OCI-LY1 (cell line): ENCODE data around the gene USF1.

ENCODE experiments used
- H2AFZ ChIP-seq: fragments of 200-600 bp; sonication (generic), shearing (Covaris generic); 2 replicates; pipeline ENCODE4 v1.6.0; 2014; ENCODE audit warnings: antibody characterized with exemption, mild to moderate bottlenecking, low read length
- H3F3A ChIP-seq: fragments of 200-600 bp; sonication (generic), shearing (Covaris generic); 2 replicates; pipeline ENCODE4 v1.6.0; 2014; ENCODE audit warnings: mild to moderate bottlenecking, antibody characterized with exemption, low read length, moderate library complexity; ENCODE audit not compliant: insufficient read depth
- H3K27ac ChIP-seq: fragments of 200-600 bp; sonication (generic); 2 replicates; pipeline ENCODE4 v1.5.1; 2014; ENCODE audit warnings: low read length, mixed run types, mild to moderate bottlenecking, low read depth; ENCODE audit not compliant: poor library complexity, severe bottlenecking
- H3K27me3 ChIP-seq: fragments of 200-600 bp; sonication (generic); 2 replicates; pipeline ENCODE4 v1.6.0; 2014; ENCODE audit warnings: antibody characterized with exemption, mild to moderate bottlenecking, low read length, moderate library complexity; ENCODE audit not compliant: insufficient read depth
- H3K36me3 ChIP-seq: fragments of 200-600 bp; sonication (generic); 2 replicates; pipeline ENCODE4 v1.6.1; 2014; ENCODE audit warnings: mild to moderate bottlenecking, antibody characterized with exemption, low read length, moderate library complexity, mixed read lengths; ENCODE audit not compliant: insufficient read depth
- H3K4me1 ChIP-seq: fragments of 200-600 bp; sonication (generic); 2 replicates; pipeline ENCODE4 v1.5.1; 2014; ENCODE audit warnings: mild to moderate bottlenecking, low read length, moderate library complexity; ENCODE audit not compliant: insufficient read depth, severe bottlenecking
- H3K4me2 ChIP-seq: fragments of 200-600 bp; sonication (generic), shearing (Covaris generic); 2 replicates; pipeline ENCODE4 v1.6.1; 2014; ENCODE audit warnings: low read length
- H3K4me3 ChIP-seq: fragments of 200-600 bp; sonication (generic); 2 replicates; pipeline ENCODE4 v1.5.1; 2014; ENCODE audit warnings: low read length, low read depth, mild to moderate bottlenecking, mixed read lengths; ENCODE audit not compliant: poor library complexity, severe bottlenecking
- H3K79me2 ChIP-seq: fragments of 200-600 bp; shearing (Covaris generic); 2 replicates; pipeline ENCODE4 v1.6.1; 2016; ENCODE audit warnings: mixed run types, low read length, mixed read lengths; ENCODE audit not compliant: insufficient read depth
- H3K9ac ChIP-seq: fragments of 200-600 bp; sonication (generic), shearing (Covaris generic); 2 replicates; pipeline ENCODE4 v1.6.1; 2014; ENCODE audit warnings: mild to moderate bottlenecking, low read length, mixed read lengths
- H3K9me2 ChIP-seq: fragments of 200-600 bp; sonication (generic), shearing (Covaris generic); 2 replicates; pipeline ENCODE4 v1.6.1; 2014; ENCODE audit warnings: low read depth, mild to moderate bottlenecking, low read length, mixed read lengths
- H3K9me3 ChIP-seq: fragments of 200-600 bp; shearing (Covaris generic); 2 replicates; pipeline ENCODE4 v1.6.1; 2014; ENCODE audit warnings: low read length, mixed read lengths
- H4K20me1 ChIP-seq: fragments of 200-600 bp; sonication (generic), shearing (Covaris generic); 2 replicates; pipeline ENCODE4 v1.6.0; 2016; ENCODE audit warnings: mild to moderate bottlenecking, low read length; ENCODE audit not compliant: insufficient read depth
- CTCF ChIP-seq: fragments of 200-600 bp; sonication (generic), shearing (Covaris generic); IDR thresholded peaks from 2 replicates; pipeline ENCODE4 v1.5.1; 2017; ENCODE audit warnings: mild to moderate bottlenecking, antibody characterized with exemption, low read length, moderate library complexity, mixed read lengths
- EZH2 ChIP-seq: fragments of 200-600 bp; sonication (generic), shearing (Covaris generic); IDR thresholded peaks from 2 replicates; pipeline ENCODE4 v1.8.0; 2017; ENCODE audit warnings: borderline replicate concordance, mixed run types, mild to moderate bottlenecking, antibody characterized with exemption, low read length, moderate library complexity, mixed read lengths

Gene USF1

GRCh38 chr1:161088587-161089110 lies 42.9 kb upstream of the USF1 start:
- Histone ChIP-seq H2AFZ (no peak overlapping the region), H3K79me2 (no peaks in the 10 kb centered on the region), H3K4me2 (no peak overlapping the region), H3K27me3 (no peaks in the 10 kb centered on the region; the same call in 1 of the 2 replicates), H3K4me1 (no peaks in the 10 kb centered on the region), H3K27ac (no peak overlapping the region), H3K36me3 (no peaks in the 10 kb centered on the region), H3K9me3 (no peaks in the 10 kb centered on the region), H3K4me3 (no peak overlapping the region), H3F3A (no peaks in the 10 kb centered on the region), H3K9ac (no peak overlapping the region), H4K20me1 (no peaks in the 10 kb centered on the region), H3K9me2 (no peaks in the 10 kb centered on the region)
- TF ChIP-seq CTCF (no peak), EZH2 (no peak)

DNA sequence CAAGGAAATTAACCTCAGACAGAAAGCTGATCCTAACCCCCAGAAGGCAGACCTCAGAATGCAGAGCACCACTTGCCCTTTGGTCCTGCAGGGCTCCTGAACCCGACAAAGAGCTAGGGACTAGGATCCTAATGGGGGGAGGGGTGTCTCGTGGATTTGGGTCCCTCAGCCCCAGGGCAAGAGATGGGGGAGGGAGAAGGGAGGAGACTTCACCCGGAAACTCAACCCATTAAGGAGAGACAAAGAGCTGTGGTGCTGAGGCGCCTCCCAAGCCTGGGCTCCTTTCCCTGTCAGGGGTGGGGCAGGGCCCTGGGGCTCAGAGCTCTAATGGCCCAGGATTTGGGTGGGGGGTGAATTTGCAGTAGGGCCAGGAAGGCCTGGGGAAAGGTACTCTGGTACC lies 40.7 kb upstream of the USF1 start:
- Histone ChIP-seq H3K4me1 (no peaks in the 10 kb centered on the region), H3K36me3 (no peaks in the 10 kb centered on the region), H3K27ac (no peak overlapping the region), H3K79me2 (no peaks in the 10 kb centered on the region), H3K9me2 (no peaks in the 10 kb centered on the region), H3K27me3 (no peaks in the 10 kb centered on the region; the same call in 1 of the 2 replicates), H3K4me2 (no peak overlapping the region), H2AFZ (no peak overlapping the region), H3F3A (no peaks in the 10 kb centered on the region), H3K4me3 (no peak overlapping the region), H3K9ac (no peak overlapping the region), H3K9me3 (no peaks in the 10 kb centered on the region), H4K20me1 (no peaks in the 10 kb centered on the region)
- TF ChIP-seq CTCF (no peak), EZH2 (no peak)

DNA sequence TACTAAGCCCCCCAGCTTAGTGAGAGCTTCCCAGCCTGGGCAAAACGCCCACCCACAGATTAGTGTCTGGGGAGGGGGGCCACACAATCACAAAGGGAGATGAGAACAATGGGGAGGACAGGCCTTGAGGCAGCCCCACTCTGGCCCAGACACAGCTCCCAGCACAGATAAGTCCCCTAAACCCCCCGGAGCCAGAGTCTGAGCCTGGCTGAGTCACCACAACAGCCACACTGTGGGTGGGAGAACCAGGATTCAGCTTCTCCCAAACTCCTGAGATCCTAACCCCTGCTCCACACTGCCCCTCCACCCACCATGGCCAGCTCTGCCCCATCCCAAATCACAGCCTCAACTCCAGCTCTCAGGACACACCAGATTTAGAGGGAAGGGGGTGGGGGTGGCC lies 39.4 kb upstream of the USF1 start:
- Histone ChIP-seq H3K36me3 (no peaks in the 10 kb centered on the region), H3K4me1 (no peaks in the 10 kb centered on the region), H3K4me2 (no peak overlapping the region), H3K4me3 (no peak overlapping the region), H3K9me3 (no peaks in the 10 kb centered on the region), H2AFZ (no peak overlapping the region), H3K79me2 (no peaks in the 10 kb centered on the region), H3K27ac (no peak overlapping the region), H4K20me1 (no peaks in the 10 kb centered on the region), H3K9me2 (no peaks in the 10 kb centered on the region), H3K27me3 (no peaks in the 10 kb centered on the region; the same call in 1 of the 2 replicates), H3K9ac (no peak overlapping the region), H3F3A (no peaks in the 10 kb centered on the region)
- no peak for TF ChIP-seq EZH2
- no peak for TF ChIP-seq CTCF
